HepG2 (cell line): Measurements from ENCODE around the gene CEBPA. TPM values are rescaled to one million over a fixed set of nuclear protein-coding genes. Genes with fewer than 3 reads are reported as not detected.
A peak's percentile ranks its signal among the peaks of the same experiment; 100 is the strongest.

Source experiments
- ATM ChIP-seq: fragments of 450-650 bp; IDR thresholded peaks from 2 replicates; pipeline ENCODE4 v1.7.1; 2017; ENCODE audit warnings: mild to moderate bottlenecking, borderline replicate concordance
- CBFB ChIP-seq: sonication (generic); formaldehyde crosslinking; IDR thresholded peaks from 2 replicates; pipeline ENCODE4 v1.4.0; 2020; ENCODE audit warnings: missing genetic modification reagents
- HDAC2 ChIP-seq: sonication (generic); formaldehyde crosslinking; IDR thresholded peaks from 2 replicates; pipeline ENCODE4 v1.4.0; 2020; ENCODE audit warnings: missing genetic modification reagents
- NAIF1 ChIP-seq: sonication (generic); formaldehyde crosslinking; IDR thresholded peaks from 2 replicates; pipeline ENCODE4 v1.5.0; 2020; ENCODE audit warnings: mild to moderate bottlenecking, missing genetic modification reagents, borderline replicate concordance
- NFE2 ChIP-seq: sonication (generic); formaldehyde crosslinking; IDR thresholded peaks from 2 replicates; pipeline ENCODE4 v1.4.0; 2020; ENCODE audit warnings: missing genetic modification reagents
- RELA ChIP-seq: sonication (generic); formaldehyde crosslinking; IDR thresholded peaks from 2 replicates; pipeline ENCODE4 v1.4.0; 2020; ENCODE audit warnings: missing genetic modification reagents
- TCF7 ChIP-seq: sonication (generic); IDR thresholded peaks from 2 replicates; pipeline ENCODE4 v1.6.1; 2016; ENCODE audit warnings: antibody characterized with exemption, low read depth
- ZKSCAN8 ChIP-seq: IDR thresholded peaks from 2 replicates; pipeline ENCODE4 v1.6.1; 2016; ENCODE audit warnings: borderline replicate concordance, missing genetic modification reagents, missing compliant biosample characterization
- ZNF234 ChIP-seq: sonication (generic); formaldehyde crosslinking; conservative IDR thresholded peaks from 2 replicates; pipeline ENCODE4 v1.5.1; 2020; ENCODE audit warnings: mild to moderate bottlenecking, missing genetic modification reagents
- ZNF326 ChIP-seq: sonication (generic); formaldehyde crosslinking; IDR thresholded peaks from 2 replicates; pipeline ENCODE4 v1.4.0; 2020; ENCODE audit warnings: missing genetic modification reagents, borderline replicate concordance
- ZNF329 ChIP-seq: sonication (generic); formaldehyde crosslinking; IDR thresholded peaks from 2 replicates; pipeline ENCODE4 v1.9.0; 2021; ENCODE audit warnings: low read depth, mild to moderate bottlenecking, missing genetic modification reagents
- polyA plus RNA-seq, 8 experiments: library from polyadenylated mRNA; depleted of rRNA in 3 of 8; stranded (reverse) in 7 of 8; unstranded in 1 of 8; fragments of >200 nt; fragmentation: Illumina TruSeq in 4 of 8; extraction: Trizol in 4 of 8; gene quantifications; 2 replicates each; pipeline versions ENCODE4 v1.2.1 to v1.2.3, GENCODE V29; 2011 to 2016; ENCODE audit warnings: low read depth in 4 of 8, missing spikeins in 1 of 8, mixed read lengths in 1 of 8; ENCODE audit not compliant: insufficient read depth in 1 of 8
- total RNA-seq, 5 experiments: library from RNA; depleted of rRNA; stranded (reverse); fragments of >200 nt; fragmentation: Illumina TruSeq; extraction: Trizol; gene quantifications; 2 replicates each; pipeline ENCODE4 v1.2.3, GENCODE V29; 2016; ENCODE audit warnings: low read depth in 1 of 5
- TF ChIP-seq, protein P1 (sequence below): sonication (generic); formaldehyde crosslinking; IDR thresholded peaks from 2 replicates; pipeline ENCODE4 v1.4.0; 2020; ENCODE audit warnings: mild to moderate bottlenecking, missing genetic modification reagents
- TF ChIP-seq, protein P2 (sequence below): sonication (generic); formaldehyde crosslinking; IDR thresholded peaks from 2 replicates; pipeline ENCODE4 v1.4.0; 2020; ENCODE audit warnings: missing genetic modification reagents
- TF ChIP-seq, protein P3 (sequence below): IDR thresholded peaks from 2 replicates; pipeline ENCODE4 v1.6.1; 2016; ENCODE audit warnings: missing biosample characterization, missing genetic modification reagents, low read depth

Gene CEBPA
- total and polyA plus RNA-seq, 2 of the 13 experiments (the other 11 are each of a cell fraction or from before 2014, with no cell fraction given), result 24.8 to 103 TPM

DNA sequence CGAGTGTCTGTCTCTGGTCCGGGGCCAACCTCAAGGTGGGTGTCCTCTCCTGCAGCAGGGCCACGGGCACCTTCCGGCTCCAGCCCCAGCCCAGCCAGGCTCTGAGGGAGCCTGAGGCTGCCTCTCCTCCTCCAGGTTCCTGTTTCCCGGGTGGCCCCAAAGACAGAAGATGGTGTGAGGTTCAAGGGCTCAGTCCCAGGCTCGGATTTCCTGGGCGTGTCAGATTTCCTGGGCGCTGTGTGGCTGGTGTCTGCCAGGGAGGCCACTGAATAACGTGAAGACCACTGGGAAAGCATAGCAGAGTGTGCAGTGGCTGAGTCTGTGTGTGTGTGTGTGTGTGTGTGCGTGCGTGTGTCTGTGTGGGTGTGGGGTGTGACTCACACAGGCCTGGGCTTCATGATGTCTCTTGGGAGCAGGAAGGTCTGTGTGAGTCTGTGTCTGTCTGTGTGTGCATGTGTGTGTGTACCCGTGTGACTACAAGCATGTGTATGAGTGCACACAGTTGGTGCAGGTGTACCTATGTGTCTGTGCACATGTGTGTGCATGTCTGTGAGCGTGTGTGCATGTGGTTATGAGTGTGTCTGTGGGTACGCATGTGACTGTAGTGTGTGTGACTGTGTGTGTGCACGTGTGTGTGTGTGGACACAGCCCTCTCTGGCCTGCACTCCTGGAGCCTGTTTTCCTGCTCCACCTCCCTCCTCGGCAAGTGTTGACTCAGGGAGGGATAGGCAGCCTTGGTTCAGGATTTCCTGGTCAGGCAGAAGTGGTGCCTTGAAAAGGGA lies 28.3 kb downstream of the CEBPA start (continued):
- TF ChIP-seq, protein P1, sequence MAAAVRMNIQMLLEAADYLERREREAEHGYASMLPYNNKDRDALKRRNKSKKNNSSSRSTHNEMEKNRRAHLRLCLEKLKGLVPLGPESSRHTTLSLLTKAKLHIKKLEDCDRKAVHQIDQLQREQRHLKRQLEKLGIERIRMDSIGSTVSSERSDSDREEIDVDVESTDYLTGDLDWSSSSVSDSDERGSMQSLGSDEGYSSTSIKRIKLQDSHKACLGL (CRISPR knock-in tag), result peak; percentile 20
- TF ChIP-seq, protein P2, sequence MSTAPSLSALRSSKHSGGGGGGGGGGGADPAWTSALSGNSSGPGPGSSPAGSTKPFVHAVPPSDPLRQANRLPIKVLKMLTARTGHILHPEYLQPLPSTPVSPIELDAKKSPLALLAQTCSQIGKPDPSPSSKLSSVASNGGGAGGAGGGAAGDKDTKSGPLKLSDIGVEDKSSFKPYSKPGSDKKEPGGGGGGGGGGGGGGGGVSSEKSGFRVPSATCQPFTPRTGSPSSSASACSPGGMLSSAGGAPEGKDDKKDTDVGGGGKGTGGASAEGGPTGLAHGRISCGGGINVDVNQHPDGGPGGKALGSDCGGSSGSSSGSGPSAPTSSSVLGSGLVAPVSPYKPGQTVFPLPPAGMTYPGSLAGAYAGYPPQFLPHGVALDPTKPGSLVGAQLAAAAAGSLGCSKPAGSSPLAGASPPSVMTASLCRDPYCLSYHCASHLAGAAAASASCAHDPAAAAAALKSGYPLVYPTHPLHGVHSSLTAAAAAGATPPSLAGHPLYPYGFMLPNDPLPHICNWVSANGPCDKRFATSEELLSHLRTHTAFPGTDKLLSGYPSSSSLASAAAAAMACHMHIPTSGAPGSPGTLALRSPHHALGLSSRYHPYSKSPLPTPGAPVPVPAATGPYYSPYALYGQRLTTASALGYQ, result no peak
- TF ChIP-seq, protein P3, sequence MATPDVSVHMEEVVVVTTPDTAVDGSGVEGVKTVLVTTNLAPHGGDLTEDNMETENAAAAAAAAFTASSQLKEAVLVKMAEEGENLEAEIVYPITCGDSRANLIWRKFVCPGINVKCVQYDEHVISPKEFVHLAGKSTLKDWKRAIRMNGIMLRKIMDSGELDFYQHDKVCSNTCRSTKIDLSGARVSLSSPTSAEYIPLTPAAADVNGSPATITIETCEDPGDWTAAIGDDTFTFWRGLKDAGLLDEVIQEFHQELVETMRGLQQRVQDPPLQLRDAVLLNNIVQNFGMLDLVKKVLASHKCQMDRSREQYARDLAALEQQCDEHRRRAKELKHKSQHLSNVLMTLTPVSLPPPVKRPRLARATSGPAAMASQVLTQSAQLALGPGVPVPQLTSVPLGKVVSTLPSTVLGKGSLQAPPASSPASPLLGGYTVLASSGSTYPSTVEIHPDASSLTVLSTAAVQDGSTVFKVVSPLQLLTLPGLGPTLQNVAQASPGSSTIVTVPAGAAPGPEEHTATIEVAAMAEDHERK, result no peak
- TF ChIP-seq TCF7, result no peak
- TF ChIP-seq NFE2 (CRISPR knock-in tag), result no peak
- no peak for TF ChIP-seq NAIF1 (CRISPR knock-in tag)
- no peak for TF ChIP-seq ZNF234 (CRISPR knock-in tag)
- no peak for TF ChIP-seq ATM
- TF ChIP-seq RELA, result no peak
- TF ChIP-seq ZNF329 (CRISPR knock-in tag), result no peak
- TF ChIP-seq ZNF326 (CRISPR knock-in tag), result no peak
- TF ChIP-seq ZKSCAN8 (CRISPR knock-in tag), result peak; percentile 66; the same call in 1 of the 2 replicates
- no peak for TF ChIP-seq CBFB (CRISPR knock-in tag)
- TF ChIP-seq HDAC2 (CRISPR knock-in tag), result peak; percentile 71; the same call in 1 of the 2 replicates
